SU-DHL-6 (cell line): Measurements from ENCODE around the gene LRIT3.

ENCODE experiments used
- CTCF ChIP-seq: fragments of 200-600 bp; sonication (generic); IDR thresholded peaks from one replicate; pipeline ENCODE4 v1.5.1; 2017; ENCODE audit warnings: antibody characterized with exemption, mild to moderate bottlenecking, low read length, moderate library complexity; ENCODE audit not compliant: insufficient read depth, poor library complexity, severe bottlenecking
- EZH2phosphoT487 ChIP-seq: fragments of 200-600 bp; sonication (generic), shearing (Covaris generic); conservative IDR thresholded peaks from 2 replicates; pipeline ENCODE4 v1.6.1; 2018; ENCODE audit warnings: mild to moderate bottlenecking, antibody characterized with exemption, low read length, moderate library complexity, mixed read lengths

GRCh38 chr4:109861271-109861670, 13.4 kb downstream of the LRIT3 start:
- no peak for TF ChIP-seq CTCF
- no peak for TF ChIP-seq EZH2phosphoT487
